NOMO-1 treated with DMSO at 0.1 percent for 48 hours (cell line): ENCODE results near the gene GCN1.
A peak's percentile ranks its signal among the peaks of the same experiment; 100 is the strongest.

Experiments used
- DNase-seq: peaks from one replicate; lab custom pipeline; 2025; ENCODE audit not compliant: unreplicated experiment; lab: John Stamatoyannopoulos, UW

GCN1 gene

GRCh38 chr12:120186654-120187053, 7.9 kb downstream of the GCN1 start:
- DNase-seq = no peak

DNA sequence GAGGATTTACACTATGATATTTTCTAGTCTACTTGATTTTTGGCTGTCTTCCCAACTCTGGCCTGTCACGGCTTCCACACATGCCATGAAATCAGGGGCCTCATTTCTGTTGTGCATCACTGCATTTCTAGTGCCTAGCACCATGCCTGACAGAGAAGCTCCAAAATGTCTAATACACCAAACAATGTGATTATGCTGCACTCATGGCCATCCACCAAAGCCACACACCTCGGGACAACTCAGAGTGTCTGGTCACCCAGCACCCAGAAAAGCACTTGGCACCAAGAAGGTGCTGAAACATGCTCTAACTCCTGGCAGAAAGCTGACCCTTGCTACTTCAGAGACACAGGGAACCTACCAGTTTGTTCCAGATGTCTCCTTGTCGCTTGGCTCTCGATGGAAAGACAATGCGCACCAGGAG, 11.3 kb downstream of the GCN1 start:
- DNase-seq = no peak

GRCh38 chr12:120181991-120182631, 12.4 kb downstream of the GCN1 start:
- DNase-seq = no peak

GRCh38 chr12:120180975-120181374, 13.5 kb downstream of the GCN1 start:
- DNase-seq = no peak

- no peak for DNase-seq
Observed at GRCh38 chr12:120175537-120175936, 19.0 kb downstream of the GCN1 start.

DNA sequence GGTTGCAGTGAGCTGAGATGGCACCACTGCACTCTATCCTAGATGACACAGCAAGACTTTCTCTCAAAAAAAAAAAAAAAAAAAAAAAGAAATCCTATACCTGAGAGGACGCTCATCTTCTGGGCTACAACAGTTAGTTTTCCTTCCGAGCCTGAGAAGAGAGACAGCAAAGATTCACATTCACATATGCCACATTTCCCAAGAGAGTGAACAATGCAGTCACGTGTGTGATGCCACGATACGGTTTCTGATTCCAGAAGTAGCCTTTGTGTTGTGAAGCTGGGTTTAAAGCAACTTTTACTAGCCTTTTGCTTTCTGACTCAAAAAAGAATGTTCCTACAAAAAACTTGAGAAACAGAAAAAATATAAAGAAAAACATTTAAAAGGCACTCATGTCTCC, 19.5 kb downstream of the GCN1 start:
- no peak for DNase-seq

DNA sequence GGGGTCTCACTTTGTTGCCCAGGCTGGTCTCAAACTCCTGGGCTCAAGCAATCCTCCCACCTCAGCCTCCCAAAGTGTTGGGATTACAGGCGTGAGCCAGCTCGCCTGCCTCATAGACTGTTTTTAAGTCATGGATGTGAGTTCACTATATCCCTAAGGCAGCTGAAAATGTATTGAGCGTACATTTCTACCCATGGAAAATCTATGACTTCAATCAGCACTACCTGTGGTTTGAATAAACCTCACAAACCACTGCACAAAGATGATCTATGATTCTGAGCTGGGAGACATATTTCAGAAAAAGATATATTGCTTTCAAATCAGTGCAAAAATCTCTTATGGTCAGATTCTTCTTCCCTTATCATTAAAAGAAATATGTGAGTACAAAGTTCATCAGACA, 22.5 kb downstream of the GCN1 start:
- DNase-seq = no peak

DNA sequence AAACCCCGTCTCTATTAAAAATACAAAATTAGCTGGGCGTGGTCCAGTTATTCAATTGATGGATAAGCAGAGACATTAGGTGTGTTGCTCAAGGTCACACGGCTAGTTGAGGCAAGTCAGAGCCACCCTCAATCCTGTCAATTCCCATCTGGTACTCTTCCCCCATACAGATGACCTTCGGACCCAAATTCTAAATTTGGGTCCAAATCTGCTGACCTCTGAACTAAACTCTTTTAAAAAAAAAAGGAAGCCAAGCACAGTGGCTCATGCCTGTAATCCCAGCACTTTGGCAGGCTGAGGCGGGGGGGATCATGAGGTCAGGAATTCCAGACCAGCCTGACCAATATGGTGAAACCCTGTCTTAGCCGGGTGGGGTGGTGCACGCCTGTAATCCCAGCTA, 23.9 kb downstream of the GCN1 start:
- DNase-seq = no peak

GRCh38 chr12:120169946-120170345, 24.6 kb downstream of the GCN1 start:
- DNase-seq = no peak

DNA sequence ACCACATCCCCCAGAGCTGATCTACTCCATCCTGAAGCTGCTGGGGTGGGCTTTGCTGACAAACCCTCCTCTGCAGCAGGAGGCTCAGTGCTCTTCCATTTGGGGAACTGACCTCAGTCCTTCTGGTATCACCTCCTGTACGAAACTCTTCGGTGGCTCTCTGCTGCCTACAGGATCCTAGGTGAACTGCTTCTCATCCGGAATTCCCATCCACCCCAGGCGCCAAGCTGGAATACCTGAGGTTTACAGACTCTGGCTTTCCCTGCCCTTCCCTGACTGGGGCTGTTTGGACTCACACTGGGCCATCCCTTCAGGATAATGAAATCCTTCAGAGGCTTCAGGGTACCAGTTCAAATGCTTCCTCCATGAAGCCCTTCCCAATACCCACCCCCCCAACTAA, 26.2 kb downstream of the GCN1 start:
- no peak for DNase-seq

DNA sequence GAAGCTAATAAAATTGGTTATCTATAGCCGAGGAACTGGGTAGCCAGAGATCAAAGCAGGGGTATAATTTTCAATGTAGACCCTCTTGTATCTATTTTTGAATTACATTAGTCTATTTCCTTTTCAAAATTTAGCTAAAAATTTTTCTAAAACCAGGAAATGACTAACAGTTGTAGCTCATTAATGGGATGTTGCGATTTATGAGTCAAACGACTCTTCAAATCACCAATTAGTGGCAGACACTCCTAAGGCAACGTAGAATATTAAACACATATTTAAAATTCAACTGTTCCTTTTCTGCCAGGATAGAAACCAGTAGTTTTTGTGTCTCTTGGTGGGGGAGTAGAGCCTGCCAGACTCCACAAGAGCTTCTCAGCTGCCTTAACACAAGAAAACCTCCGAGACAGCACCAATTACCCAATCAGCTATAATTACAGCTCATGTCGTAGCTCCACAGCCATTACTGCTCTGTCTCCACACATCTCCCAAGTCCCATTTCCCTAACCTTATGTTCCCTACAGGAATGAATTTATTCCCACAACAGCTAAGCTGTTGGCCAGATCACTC, 26.9 kb downstream of the GCN1 start:
- DNase-seq = peak; percentile 17

- no peak for DNase-seq
Observed at GRCh38 chr12:120164293-120164692, 30.2 kb downstream of the GCN1 start.

DNA sequence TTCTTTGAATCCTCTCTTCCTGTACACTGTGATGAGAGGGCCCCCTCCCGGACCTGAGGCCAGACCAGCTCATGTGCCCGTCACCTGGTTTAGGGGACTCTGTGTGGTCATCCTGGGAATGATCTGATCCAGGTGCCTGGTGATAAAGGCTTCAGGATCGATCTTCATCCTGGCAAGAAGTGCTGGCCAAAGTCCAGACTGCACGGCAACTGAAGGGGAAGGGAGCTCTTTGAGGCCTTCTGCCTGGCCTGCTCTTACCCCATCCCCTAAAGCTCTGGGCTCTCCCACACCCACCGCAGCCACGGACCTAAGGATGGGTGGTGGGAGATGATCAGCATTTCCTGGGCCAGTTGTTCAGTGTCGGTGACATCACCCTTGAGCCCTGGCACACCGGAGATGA, 31.8 kb downstream of the GCN1 start:
- DNase-seq = no peak

GRCh38 chr12:120161852-120162251, 32.7 kb downstream of the GCN1 start:
- DNase-seq = no peak

DNA sequence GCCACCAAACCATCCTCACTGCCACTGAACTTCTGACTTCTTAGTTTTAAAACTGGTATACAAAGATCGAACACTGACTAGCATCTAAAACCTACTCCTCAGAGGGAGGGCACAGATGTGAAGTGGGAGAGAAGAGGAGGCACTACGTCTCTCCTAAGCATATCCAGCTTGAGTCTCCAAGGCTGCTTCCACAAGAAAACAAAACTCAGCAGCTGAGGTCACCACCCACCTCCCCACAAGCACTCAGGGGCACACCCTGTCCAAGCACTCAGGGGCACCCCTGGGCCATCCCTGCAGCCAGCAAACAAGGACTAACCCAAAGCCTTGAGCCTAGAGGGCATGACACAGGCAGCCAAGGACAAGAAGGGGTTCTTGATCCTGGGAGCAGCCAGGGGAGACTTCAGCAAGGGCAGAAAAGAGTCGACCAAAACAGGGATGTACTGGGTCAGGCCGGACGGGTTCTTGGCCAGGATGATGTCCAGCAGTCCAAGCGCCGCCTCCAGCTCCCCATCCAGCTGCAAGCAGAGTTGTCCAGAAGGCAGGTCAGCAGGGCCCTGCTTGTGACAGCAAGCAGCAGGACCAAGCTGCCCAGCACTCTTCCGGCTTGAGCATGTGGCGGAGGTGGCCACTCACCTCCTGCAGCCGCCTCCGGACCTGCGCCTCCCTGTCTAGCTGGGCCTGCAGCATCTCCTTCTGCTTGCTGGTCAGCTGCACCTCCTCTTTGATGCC, 34.8 kb downstream of the GCN1 start:
- no peak for DNase-seq

DNA sequence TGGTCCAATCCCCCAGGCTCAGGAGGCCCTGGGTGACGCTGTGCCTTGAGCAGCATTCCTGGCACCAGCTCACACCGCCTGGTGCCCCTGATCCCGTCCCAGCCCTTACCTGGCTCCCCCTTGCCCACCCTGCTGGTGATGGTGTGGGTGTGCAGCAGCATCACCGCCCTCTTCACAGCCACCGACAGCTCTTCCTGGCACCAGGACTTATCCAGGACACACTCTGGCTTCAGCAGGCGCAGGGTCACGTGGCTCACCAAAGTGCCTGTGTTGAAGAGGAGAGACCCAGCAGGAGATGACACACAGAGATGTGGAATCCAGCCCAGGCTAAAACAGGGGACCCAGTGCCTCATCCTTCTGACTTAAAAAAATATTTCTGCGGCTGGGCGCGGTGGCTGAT, 36.2 kb downstream of the GCN1 start:
- DNase-seq = no peak

- DNase-seq = no peak
Observed at GRCh38 chr12:120157678-120158077, 36.8 kb downstream of the GCN1 start.

DNA sequence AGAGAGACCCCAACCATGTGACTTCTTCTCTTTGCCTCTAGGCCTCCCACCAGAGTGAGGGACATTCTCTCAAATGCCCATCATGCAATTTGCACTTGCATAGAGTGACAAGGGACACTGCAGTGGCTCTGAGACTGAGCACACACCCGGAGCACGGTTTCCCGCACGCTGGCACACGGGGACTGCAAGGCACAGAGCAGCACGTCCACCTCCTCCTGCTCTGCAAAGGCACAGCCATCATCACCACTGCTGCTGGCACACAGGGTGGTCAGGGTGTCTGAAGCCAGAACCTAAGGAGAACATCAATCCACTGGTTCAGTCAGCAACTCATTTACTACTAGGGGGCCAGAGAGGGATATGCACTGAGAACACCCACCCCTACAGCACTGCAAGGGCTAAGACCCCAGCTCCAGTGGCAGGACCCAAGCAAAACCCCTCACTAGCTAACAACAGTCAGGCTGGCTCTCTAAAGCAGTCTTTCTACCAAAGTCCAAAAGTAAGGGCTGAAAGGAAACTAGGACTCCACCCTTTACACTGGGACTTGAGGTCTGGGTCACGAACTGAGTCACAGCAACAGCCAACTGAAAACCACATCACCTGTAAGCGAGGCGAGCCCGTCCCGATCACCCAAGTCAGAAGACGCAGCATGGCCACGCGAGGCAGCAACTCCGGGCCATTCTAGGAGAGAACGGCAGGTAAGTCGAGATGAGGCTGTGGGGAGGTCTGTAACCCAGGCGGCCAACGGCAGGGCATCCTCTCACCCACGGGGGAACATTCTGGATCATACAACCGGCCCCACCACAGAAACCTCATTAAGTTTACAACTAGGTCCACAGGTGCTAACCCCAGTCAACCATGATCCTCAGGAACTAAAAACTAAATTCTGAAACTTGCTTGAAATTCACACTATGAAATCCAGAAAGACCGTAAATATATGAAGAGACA, 37.9 kb downstream of the GCN1 start:
- no peak for DNase-seq

- DNase-seq = no peak
Observed at GRCh38 chr12:120155072-120155471, 39.4 kb downstream of the GCN1 start.

DNA sequence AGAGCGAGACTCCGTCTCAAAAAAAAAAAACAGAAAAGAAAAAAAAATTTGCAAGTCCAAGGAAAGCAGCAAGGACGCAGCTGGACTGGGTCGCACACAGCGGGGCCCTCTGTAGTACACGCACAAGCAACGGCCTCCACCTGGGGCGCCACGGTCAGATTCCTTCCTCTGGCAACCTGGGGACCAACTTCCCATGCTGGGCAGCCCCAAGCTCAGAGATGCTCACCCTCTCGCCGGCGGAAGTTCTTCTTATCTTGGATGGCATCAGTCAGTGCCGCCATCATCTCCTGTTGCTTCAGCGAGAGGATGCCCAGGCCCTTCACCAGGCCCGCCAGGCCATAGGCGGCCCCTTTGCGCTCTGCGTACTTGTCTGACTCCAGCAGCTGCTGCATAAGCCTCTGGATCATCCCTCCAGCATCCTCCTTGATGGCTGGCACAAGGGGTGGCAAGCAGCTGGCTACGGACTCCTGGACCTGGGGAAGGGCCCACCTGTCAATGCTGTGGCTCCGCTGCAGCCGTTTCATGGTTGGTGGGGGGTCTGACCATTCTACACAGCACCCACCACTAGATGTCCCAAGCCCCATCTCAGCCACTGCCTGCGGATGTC, 43.5 kb downstream of the GCN1 start:
- DNase-seq = no peak

- DNase-seq = no peak
Observed at GRCh38 chr12:120148011-120148410, 46.5 kb downstream of the GCN1 start.
